UCSD-AML1 (cell line): ENCODE data around the gene PCDHA4.
"Not testable (repeated sequence)": the region's sequence is repeated elsewhere in the genome, so short reads cannot be mapped to it uniquely, and the experiment has no call there.

Source experiments
- DNase-seq: peaks from one replicate; lab custom pipeline; 2025; ENCODE audit not compliant: unreplicated experiment; lab: John Stamatoyannopoulos, UW

PCDHA4 gene

GRCh38 chr5:140821375-140822280 is 14.8 kb downstream of the PCDHA4 start, which contains the start of gene PCDHA5:
Gene PCDHA5, plus strand, starts transcription at chr5:140821613.
- DNase-seq = no peak

- DNase-seq = no peak
Observed at GRCh38 chr5:140822281-140822629, 15.4 kb downstream of the PCDHA4 start.

GRCh38 chr5:140822969-140823368 is 16.1 kb downstream of the PCDHA4 start:
- DNase-seq = not testable (repeated sequence)

GRCh38 chr5:140823475-140823874 is 16.6 kb downstream of the PCDHA4 start:
- no peak for DNase-seq

- no peak for DNase-seq
Observed at GRCh38 chr5:140827704-140828361, 21.0 kb downstream of the PCDHA4 start, which contains the start of gene PCDHA6. Gene PCDHA6, plus strand, starts transcription at chr5:140827960. Its CDS starts 132 bp downstream, at chr5:140828092.

GRCh38 chr5:140828362-140828737 is 21.5 kb downstream of the PCDHA4 start:
- no peak for DNase-seq

GRCh38 chr5:140829511-140830501 is 22.9 kb downstream of the PCDHA4 start:
- DNase-seq = not testable (repeated sequence)

GRCh38 chr5:140833993-140834392 is 27.1 kb downstream of the PCDHA4 start, which contains the start of gene PCDHA7:
Gene PCDHA7, plus strand, starts transcription at chr5:140834269. Its CDS starts 115 bp downstream, at chr5:140834384.
- DNase-seq = no peak

GRCh38 chr5:140834439-140835008 is 27.7 kb downstream of the PCDHA4 start:
- not testable (repeated sequence) for DNase-seq

GRCh38 chr5:140835622-140836510 is 29.0 kb downstream of the PCDHA4 start:
- no peak for DNase-seq

- DNase-seq = peak; percentile 38
Observed at GRCh38 chr5:140840978-140841962, 34.4 kb downstream of the PCDHA4 start, which contains the start of gene PCDHA8. Gene PCDHA8, plus strand, starts transcription at chr5:140841187. Its CDS starts 135 bp downstream, at chr5:140841322.

- no peak for DNase-seq
Observed at GRCh38 chr5:140842798-140843733, 36.2 kb downstream of the PCDHA4 start.

- DNase-seq = not testable (repeated sequence)
Observed at GRCh38 chr5:140848139-140849102, 41.6 kb downstream of the PCDHA4 start, which contains the start of gene PCDHA9. Gene PCDHA9, plus strand, starts transcription at chr5:140848382. Its CDS starts 114 bp downstream, at chr5:140848496.

GRCh38 chr5:140849831-140850634 is 43.2 kb downstream of the PCDHA4 start:
- not testable (repeated sequence) for DNase-seq
